ENCODE results near the gene ZNF653. TPM values are rescaled to one million over a fixed set of nuclear protein-coding genes. Genes with fewer than 3 reads are reported as not detected.

The ZNF653 gene
- total RNA-seq, 1 experiment from 2014 or later = 8.5 TPM

DNA sequence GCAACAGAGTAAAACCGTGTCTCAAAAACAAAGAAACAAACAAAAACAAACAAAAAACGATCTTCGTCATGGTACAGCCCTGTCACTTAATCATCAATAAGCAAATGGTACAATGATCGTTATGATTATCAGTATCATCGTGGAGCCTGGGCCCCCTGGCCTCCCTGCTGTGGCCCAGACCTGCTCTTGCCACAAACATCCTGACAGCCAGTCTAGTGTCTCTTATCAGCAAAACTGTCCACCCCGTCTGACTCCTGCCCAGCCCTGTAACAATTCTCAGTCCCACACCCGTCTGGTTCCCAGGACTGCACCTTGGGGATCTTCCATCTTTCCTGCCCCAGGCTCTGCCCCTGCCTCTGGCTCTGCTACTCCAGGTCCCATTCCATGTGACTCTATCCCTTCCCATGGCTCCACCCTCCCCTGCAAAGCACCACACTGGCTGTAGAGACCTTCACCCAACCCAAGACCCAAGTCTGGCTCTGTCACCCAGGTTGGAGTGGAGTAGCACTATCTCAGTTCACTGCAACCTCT lies 5.7 kb downstream of the ZNF653 start:
- H3K36me3 ChIP-seq (replicated peaks; ENCODE audit: control insufficient read depth, insufficient read depth, low read length) = no peaks in the 10 kb centered on the region; the same call in 1 of the 2 replicates
- H3K4me3 ChIP-seq (ENCODE audit: insufficient read depth, low read depth, low read length) = no peak overlapping the region
- DNase-seq = peak; percentile 24
- H3K27me3 ChIP-seq (ENCODE audit: control insufficient read depth, insufficient read depth, low read length) = no peaks in the 10 kb centered on the region

GRCh38 chr19:11499220-11499726 lies 6.4 kb downstream of the ZNF653 start:
- Histone ChIP-seq H3K27me3 (ENCODE audit: control insufficient read depth, insufficient read depth, low read length) (no peaks in the 10 kb centered on the region), H3K4me3 (ENCODE audit: insufficient read depth, low read depth, low read length) (no peak overlapping the region)
- DNase-seq = no peak

DNA sequence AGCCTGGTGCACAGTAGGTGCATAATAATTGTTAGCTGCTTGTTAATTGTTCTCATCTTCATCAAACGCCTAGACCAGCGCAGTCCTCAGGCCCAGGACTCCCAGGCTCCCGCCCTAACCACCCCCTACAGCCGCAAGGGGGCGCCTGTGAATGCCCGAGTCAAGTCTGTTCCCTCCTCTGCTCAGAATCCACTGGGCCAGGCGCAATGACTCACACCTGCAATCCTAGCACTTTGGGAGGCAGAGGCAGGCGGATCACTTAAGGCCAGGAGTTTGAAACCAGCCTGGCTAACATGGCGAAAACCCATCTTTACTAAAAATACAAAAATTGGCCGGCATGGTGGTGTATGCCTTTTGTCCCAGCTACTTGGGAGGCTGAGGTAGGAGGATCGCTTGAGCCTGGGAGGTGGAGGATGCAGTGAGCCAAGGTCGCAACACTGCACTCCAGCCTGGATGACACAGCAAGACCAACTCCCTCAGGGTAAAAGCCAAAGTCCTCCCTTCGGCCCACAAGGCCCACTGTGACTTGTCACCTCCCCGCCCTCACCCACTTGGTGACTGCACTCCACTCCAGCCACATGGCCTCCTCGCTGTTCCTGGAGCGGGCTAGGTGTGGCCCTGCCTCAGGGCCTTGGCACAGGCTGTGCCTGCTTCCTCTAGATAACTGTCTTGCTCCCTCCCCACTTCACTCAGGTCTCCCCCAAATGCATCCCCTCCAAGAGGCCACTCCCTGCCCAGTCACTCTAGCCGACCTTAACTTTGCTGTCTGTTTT lies 9.1 kb downstream of the ZNF653 start:
- no peaks in the 10 kb centered on the region for H3K27me3 ChIP-seq (ENCODE audit: control insufficient read depth, insufficient read depth, low read length)
- DNase-seq = peak; percentile 95
- no peaks in the 10 kb centered on the region; the same call in 1 of the 2 replicates for H3K36me3 ChIP-seq (replicated peaks; ENCODE audit: control insufficient read depth, insufficient read depth, low read length)
- no peak overlapping the region for H3K4me3 ChIP-seq (ENCODE audit: insufficient read depth, low read depth, low read length)

More at GRCh38 chr19:11499220-11499726, 6.4 kb downstream of the ZNF653 start:
- H3K36me3 ChIP-seq (replicated peaks; ENCODE audit: control insufficient read depth, insufficient read depth, low read length) = no peaks in the 10 kb centered on the region; the same call in 1 of the 2 replicates

DNA sequence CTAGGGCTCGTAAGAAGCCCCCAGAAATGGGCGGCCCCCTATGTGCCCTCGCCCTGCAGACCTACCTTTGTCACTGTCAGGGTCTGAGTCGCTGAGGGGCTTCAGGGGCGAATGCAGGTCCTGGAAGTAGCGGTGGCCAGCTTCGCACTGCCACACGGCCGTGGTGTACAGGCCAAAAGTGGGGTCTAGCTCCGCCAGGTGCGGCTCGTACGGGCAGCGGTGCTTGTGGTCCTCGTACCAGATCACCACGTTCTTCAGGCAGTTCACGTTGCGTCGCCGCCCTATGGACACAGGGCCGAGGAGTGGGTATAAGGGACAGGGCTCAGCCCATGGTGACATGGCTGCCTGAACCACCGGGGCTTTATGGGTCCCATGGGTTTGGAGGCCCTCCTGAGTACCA lies 9.8 kb downstream of the ZNF653 start:
- Histone ChIP-seq H3K36me3 (replicated peaks; ENCODE audit: control insufficient read depth, insufficient read depth, low read length) (no peaks in the 10 kb centered on the region; the same call in 1 of the 2 replicates), H3K27me3 (ENCODE audit: control insufficient read depth, insufficient read depth, low read length) (no peaks in the 10 kb centered on the region), H3K4me3 (ENCODE audit: insufficient read depth, low read depth, low read length) (no peak overlapping the region)
- peak; percentile 40 for DNase-seq

DNA sequence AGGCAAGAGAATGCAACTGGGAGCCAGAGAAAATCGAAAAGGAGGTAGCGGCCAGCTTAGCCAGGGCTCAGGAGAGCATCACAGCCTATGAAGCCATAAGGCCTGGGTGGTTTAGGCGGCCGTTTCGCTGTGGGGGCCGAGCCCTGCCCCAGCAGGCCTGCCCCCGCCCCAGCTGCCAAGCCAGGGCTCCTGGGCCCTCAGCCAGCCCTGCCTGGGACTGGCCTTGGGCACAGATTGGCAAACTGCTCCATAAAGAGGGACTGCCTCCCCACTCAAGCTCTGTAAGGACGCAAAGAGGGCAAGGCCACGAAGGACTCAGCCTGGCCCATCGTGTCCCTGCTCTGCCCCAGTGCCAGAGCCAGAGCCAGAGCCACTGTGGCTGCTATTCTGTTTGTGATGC lies 10.2 kb downstream of the ZNF653 start:
- H3K36me3 ChIP-seq (replicated peaks; ENCODE audit: control insufficient read depth, insufficient read depth, low read length) = peaks cover 1% of the 10 kb centered on the region

GRCh38 chr19:11494634-11495285 lies 10.9 kb downstream of the ZNF653 start:
- Histone ChIP-seq H3K36me3 (replicated peaks; ENCODE audit: control insufficient read depth, insufficient read depth, low read length) (peaks cover 1% of the 10 kb centered on the region), H3K27me3 (ENCODE audit: control insufficient read depth, insufficient read depth, low read length) (no peaks in the 10 kb centered on the region), H3K4me3 (ENCODE audit: insufficient read depth, low read depth, low read length) (no peak overlapping the region)
- DNase-seq = peak; percentile 28

More for the DNA sequence above, 10.2 kb downstream of the ZNF653 start:
- no peak overlapping the region for H3K4me3 ChIP-seq (ENCODE audit: insufficient read depth, low read depth, low read length)
- peak; percentile 26 for DNase-seq
- no peaks in the 10 kb centered on the region for H3K27me3 ChIP-seq (ENCODE audit: control insufficient read depth, insufficient read depth, low read length)

- Histone ChIP-seq H3K27me3 (ENCODE audit: control insufficient read depth, insufficient read depth, low read length) (no peaks in the 10 kb centered on the region), H3K36me3 (replicated peaks; ENCODE audit: control insufficient read depth, insufficient read depth, low read length) (peaks cover 1% of the 10 kb centered on the region; the same call in 1 of the 2 replicates), H3K4me3 (ENCODE audit: insufficient read depth, low read depth, low read length) (no peak overlapping the region)
- no peak for DNase-seq
Observed at GRCh38 chr19:11489378-11489777, 16.3 kb downstream of the ZNF653 start.

DNA sequence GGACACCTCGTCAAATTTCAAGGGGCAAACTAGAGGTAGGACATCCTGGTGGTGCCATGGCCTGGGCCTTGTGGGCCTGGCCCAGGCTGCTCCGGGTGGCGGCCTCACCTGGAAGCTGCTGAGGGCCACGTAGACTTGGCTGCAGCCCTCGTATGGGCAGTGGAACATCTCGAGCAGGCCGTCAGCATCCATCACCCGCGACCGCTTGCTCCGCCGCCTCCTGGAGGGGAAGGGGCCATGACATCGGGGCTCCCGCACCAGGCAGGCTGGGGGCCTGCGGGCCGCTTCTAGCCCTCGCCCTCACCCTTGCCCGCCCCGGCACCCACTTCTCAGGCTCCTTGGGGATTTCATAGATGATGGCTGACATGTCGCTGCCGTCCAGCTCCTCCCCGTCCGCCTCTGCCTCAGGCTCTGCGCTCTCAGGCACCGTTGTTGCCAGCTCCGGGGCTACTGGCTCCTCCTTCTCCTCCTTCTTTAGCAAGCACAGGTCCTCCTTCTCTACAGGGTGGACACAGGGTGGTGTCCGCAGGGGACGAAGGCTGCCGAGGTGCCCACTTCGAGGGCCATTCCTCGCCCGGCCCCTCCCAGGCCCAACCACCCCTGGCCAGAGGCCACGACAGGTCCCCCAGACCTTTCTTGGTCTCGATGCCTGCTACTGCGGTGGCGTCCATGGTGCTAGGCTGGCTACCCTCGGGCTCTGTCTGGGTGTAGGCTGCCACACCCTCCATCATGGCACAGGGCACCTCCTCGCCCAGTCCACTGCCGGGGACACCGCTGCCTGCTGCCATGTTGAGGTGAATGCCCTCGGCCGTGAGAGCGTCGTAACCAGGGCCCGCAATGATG lies 18.8 kb downstream of the ZNF653 start:
- Histone ChIP-seq H3K4me3 (ENCODE audit: insufficient read depth, low read depth, low read length) (no peak overlapping the region), H3K27me3 (ENCODE audit: control insufficient read depth, insufficient read depth, low read length) (peaks cover 6% of the 10 kb centered on the region; the same call in 1 of the 2 replicates), H3K36me3 (replicated peaks; ENCODE audit: control insufficient read depth, insufficient read depth, low read length) (peaks cover 1% of the 10 kb centered on the region; the same call in 1 of the 2 replicates)
- peak; percentile 64 for DNase-seq

DNA sequence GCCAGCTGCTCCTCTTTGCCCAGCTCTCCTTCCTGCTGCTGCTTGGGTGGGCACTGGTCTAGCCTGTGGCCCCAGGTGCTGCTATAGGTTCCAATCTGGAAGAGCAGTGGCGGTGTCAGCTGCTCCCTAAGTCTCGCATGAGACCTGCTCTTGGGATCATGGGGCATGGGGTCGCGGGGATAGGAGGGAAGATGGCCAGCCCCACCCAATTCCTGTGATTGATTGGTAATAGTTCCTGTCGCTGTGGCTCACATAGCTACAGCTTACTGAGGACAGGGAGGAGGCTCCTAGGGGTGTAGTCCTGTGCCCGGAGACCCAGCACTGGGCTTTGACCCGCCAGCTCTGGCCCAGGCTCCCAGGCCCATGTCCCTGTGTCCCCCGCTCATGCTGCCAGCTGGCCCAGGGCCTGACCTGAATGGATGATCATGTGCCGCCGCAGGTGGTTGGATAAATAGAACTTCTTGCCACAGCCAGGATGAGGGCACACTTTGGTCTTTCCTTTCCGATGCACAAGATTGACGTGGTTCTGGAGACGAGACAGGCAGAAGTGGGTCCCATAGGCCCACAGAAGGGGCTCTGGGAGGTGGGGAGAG lies 20.3 kb downstream of the ZNF653 start:
- peak; percentile 67 for DNase-seq
- H3K36me3 ChIP-seq (replicated peaks; ENCODE audit: control insufficient read depth, insufficient read depth, low read length) = no peaks in the 10 kb centered on the region
- no peak overlapping the region for H3K4me3 ChIP-seq (ENCODE audit: insufficient read depth, low read depth, low read length)
- peaks cover 21% of the 10 kb centered on the region for H3K27me3 ChIP-seq (ENCODE audit: control insufficient read depth, insufficient read depth, low read length)

- Histone ChIP-seq H3K4me3 (ENCODE audit: insufficient read depth, low read depth, low read length) (no peak overlapping the region), H3K27me3 (ENCODE audit: control insufficient read depth, insufficient read depth, low read length) (peaks cover 34% of the 10 kb centered on the region), H3K36me3 (replicated peaks; ENCODE audit: control insufficient read depth, insufficient read depth, low read length) (no peaks in the 10 kb centered on the region)
- DNase-seq = peak; percentile 80
Observed at GRCh38 chr19:11483366-11484111, 22.1 kb downstream of the ZNF653 start.

GRCh38 chr19:11482384-11483050 lies 23.1 kb downstream of the ZNF653 start:
- Histone ChIP-seq H3K27me3 (ENCODE audit: control insufficient read depth, insufficient read depth, low read length) (peaks cover 37% of the 10 kb centered on the region), H3K36me3 (replicated peaks; ENCODE audit: control insufficient read depth, insufficient read depth, low read length) (no peaks in the 10 kb centered on the region), H3K4me3 (ENCODE audit: insufficient read depth, low read depth, low read length) (peak overlapping the region; percentile 39)
- DNase-seq = peak; percentile 98

GRCh38 chr19:11481534-11482383 lies 23.9 kb downstream of the ZNF653 start:
- Histone ChIP-seq H3K27me3 (ENCODE audit: control insufficient read depth, insufficient read depth, low read length) (peaks cover 37% of the 10 kb centered on the region), H3K36me3 (replicated peaks; ENCODE audit: control insufficient read depth, insufficient read depth, low read length) (no peaks in the 10 kb centered on the region), H3K4me3 (ENCODE audit: insufficient read depth, low read depth, low read length) (peak overlapping the region; percentile 39)
- peak; percentile 95 for DNase-seq
